ENCODE measurements around the gene CDC42BPB. TPM values are rescaled to one million over a fixed set of nuclear protein-coding genes. Genes with fewer than 3 reads are reported as not detected.

The CDC42BPB gene
- total RNA-seq, 6 donors from 2014 or later, result 108 to 268 (median 124) TPM

DNA sequence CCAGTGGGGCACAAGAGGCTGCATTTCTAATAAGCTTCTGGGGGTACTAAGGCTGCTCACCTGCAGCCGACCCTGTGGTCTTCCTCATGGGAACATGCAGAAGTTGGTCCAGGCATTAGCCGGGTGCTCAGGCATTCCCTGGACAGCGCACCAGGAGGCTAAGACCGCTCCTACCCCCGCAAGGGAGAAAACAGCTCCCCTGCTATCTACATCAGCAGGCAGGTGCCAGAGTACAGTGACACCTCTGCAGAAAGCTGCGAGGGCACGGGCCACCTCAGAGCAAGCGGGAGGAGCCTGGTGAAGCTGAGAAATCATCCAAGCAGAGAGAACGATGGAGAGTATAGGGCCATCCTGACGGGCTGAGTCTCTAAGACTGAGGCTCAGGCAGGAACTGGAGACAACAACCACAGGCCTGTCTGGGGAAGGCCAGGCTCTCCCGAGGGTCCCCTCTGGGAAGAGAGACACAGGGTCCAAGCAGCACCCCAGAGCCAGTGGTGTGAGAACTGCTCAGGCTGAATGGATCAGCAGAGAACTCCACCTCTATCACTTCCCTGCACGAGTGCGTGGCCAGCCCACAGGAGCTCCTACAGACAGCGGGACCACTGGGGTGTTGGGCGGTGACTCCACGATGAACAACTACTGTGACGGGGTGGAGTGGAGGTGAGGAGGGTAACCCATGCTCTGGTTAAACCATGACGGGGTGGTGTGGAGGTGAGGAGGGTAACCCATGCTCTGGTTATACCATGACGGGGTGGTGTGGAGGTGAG lies 72.8 kb downstream of the CDC42BPB start:
- peaks cover 11 to 13% (median 12%) of the 10 kb centered on the region in 4 donors for H3K9me3 ChIP-seq
- H3K4me1 ChIP-seq, result no peaks in the 10 kb centered on the region
- TF ChIP-seq POLR2AphosphoS5 (IDR thresholded peaks at IDR 0.05), result no peak
- DNase-seq (no peak), ATAC-seq (ENCODE audit: low FRiP score in 2 of 2) (no peak)
- H3K27me3 ChIP-seq, result no peaks in the 10 kb centered on the region
- 97 to 99% methylated on average over 10 to 19 of the region's 19 CpGs for WGBS, 2 donors
- no peak overlapping the region for H3K4me3 ChIP-seq
- H3K27ac ChIP-seq, result no peak overlapping the region
- peaks cover 14 to 91% (median 58%) of the 10 kb centered on the region in 4 donors for H3K36me3 ChIP-seq

- Histone ChIP-seq H3K36me3 (peaks cover 14 to 95% (median 64%) of the 10 kb centered on the region in 4 donors), H3K27ac (no peak overlapping the region), H3K9me3 (peaks cover 8 to 10% (median 8%) of the 10 kb centered on the region in 4 donors), H3K4me3 (no peak overlapping the region), H3K4me1 (no peaks in the 10 kb centered on the region), H3K27me3 (no peaks in the 10 kb centered on the region)
- TF ChIP-seq, protein P1, sequence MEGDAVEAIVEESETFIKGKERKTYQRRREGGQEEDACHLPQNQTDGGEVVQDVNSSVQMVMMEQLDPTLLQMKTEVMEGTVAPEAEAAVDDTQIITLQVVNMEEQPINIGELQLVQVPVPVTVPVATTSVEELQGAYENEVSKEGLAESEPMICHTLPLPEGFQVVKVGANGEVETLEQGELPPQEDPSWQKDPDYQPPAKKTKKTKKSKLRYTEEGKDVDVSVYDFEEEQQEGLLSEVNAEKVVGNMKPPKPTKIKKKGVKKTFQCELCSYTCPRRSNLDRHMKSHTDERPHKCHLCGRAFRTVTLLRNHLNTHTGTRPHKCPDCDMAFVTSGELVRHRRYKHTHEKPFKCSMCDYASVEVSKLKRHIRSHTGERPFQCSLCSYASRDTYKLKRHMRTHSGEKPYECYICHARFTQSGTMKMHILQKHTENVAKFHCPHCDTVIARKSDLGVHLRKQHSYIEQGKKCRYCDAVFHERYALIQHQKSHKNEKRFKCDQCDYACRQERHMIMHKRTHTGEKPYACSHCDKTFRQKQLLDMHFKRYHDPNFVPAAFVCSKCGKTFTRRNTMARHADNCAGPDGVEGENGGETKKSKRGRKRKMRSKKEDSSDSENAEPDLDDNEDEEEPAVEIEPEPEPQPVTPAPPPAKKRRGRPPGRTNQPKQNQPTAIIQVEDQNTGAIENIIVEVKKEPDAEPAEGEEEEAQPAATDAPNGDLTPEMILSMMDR (IDR thresholded peaks at IDR 0.05), result no peak
- TF ChIP-seq POLR2A (IDR thresholded peaks at IDR 0.05) (no peak), EP300 (IDR thresholded peaks at IDR 0.05) (no peak), POLR2AphosphoS5 (IDR thresholded peaks at IDR 0.05) (no peak)
- DNase-seq (no peak), ATAC-seq (ENCODE audit: low FRiP score in 2 of 2) (no peak)
- 94 to 96% methylated on average over 14 of the region's 14 CpGs for WGBS, 2 donors
Measured at GRCh38 chr14:102983496-102983895, 73.9 kb downstream of the CDC42BPB start.

DNA sequence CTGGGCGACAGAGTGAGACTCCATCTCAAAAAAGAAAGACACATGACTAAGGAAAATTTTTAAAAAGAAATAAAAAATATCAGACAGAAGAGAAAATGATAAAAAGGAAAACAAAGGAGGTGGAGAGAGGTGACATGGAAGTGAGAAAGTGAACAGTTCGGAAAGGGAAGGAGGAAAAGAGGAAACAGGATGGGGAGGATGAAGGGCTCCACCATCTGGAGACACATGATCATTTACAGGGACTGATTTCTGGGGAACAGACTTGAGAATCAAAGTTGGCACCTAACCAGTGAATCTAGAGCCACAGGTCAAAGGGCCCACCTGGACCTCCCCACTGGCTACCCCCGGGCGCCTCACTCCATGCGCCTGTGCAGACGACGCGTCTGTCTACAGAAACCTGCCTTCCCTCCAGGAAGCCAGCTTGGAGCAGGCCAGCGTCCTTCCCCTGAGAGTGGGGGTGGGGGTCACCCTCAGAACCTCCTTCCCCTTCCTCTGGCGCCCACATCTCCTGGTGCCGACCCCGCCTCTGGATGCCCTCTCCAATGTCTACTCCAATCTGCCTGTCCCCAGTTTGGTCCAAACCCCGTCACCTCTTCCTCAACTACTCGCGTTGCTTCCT lies 74.4 kb downstream of the CDC42BPB start:
- Histone ChIP-seq H3K27ac (no peak overlapping the region), H3K36me3 (peaks cover 14 to 95% (median 70%) of the 10 kb centered on the region in 4 donors), H3K9me3 (peaks cover 3 to 5% (median 3%) of the 10 kb centered on the region in 4 donors), H3K27me3 (no peaks in the 10 kb centered on the region), H3K4me3 (no peak overlapping the region), H3K4me1 (no peaks in the 10 kb centered on the region)
- TF ChIP-seq, protein P1 (IDR thresholded peaks at IDR 0.05), result no peak
- no peak for TF ChIP-seq EP300 (IDR thresholded peaks at IDR 0.05)
- DNase-seq (no peak), ATAC-seq (ENCODE audit: low FRiP score in 2 of 2) (no peak)
- WGBS, 2 donors, result 92 to 93% methylated on average over 15 of the region's 15 CpGs

GRCh38 chr14:102980409-102980810 lies 76.9 kb downstream of the CDC42BPB start:
- 85 to 86% methylated on average over 8 of the region's 8 CpGs for WGBS, 2 donors
- H3K27ac ChIP-seq, result no peak overlapping the region
- peaks cover 13 to 97% (median 86%) of the 10 kb centered on the region in 4 donors for H3K36me3 ChIP-seq
- TF ChIP-seq, protein P1 (IDR thresholded peaks at IDR 0.05), result no peak
- no peak for TF ChIP-seq POLR2AphosphoS5 (IDR thresholded peaks at IDR 0.05)
- TF ChIP-seq POLR2A (IDR thresholded peaks at IDR 0.05), result no peak
- no peak for TF ChIP-seq EP300 (IDR thresholded peaks at IDR 0.05)
- no peaks in the 10 kb centered on the region for H3K4me1 ChIP-seq
- no peaks in the 10 kb centered on the region for H3K27me3 ChIP-seq
- DNase-seq (no peak), ATAC-seq (ENCODE audit: low FRiP score in 2 of 2) (no peak)
- H3K9me3 ChIP-seq, result no peaks in the 10 kb centered on the region
- H3K4me3 ChIP-seq, result no peak overlapping the region

DNA sequence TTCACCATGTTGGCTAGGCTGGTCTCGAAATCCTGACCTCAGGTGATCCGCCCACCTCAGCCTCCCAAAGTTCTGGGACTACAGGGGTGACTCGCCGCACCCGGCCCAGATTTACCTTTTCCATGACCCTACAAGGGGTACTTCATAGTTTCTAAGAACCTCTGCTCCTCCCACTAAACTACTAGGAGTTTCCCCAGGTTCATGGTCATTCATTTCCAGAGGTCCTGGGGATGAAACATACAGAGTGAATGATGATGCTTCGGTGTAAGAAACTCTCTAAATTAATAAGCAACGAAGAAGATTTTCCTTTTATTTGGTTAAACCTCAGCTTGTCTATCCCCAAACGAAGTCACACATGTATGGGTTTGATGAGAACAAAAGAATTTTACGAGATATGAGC lies 77.9 kb downstream of the CDC42BPB start:
- H3K4me1 ChIP-seq, result no peaks in the 10 kb centered on the region
- no peak overlapping the region for H3K27ac ChIP-seq
- no peaks in the 10 kb centered on the region for H3K9me3 ChIP-seq
- no peak overlapping the region for H3K4me3 ChIP-seq
- TF ChIP-seq POLR2A (IDR thresholded peaks at IDR 0.05) (no peak), POLR2AphosphoS5 (IDR thresholded peaks at IDR 0.05) (no peak), EP300 (IDR thresholded peaks at IDR 0.05) (no peak)
- TF ChIP-seq, protein P1 (IDR thresholded peaks at IDR 0.05), result no peak
- no peaks in the 10 kb centered on the region for H3K27me3 ChIP-seq
- no peak for DNase-seq
- H3K36me3 ChIP-seq, result peaks cover 13 to 98% (median 86%) of the 10 kb centered on the region in 4 donors
- ATAC-seq (ENCODE audit: low FRiP score in 2 of 2), result no peak
- 90 to 92% methylated on average over 9 of the region's 9 CpGs for WGBS, 2 donors

Measured in upper lobe of left lung (tissue), 6 donors.